HG03159 (cell line): ENCODE data around the gene ZNF385B.
A peak's percentile ranks its signal among the peaks of the same experiment; 100 is the strongest.

Experiments
- ATAC-seq: cut with Tn5 transposase; IDR thresholded peaks from one replicate; pipeline ENCODE4 v1.9.1; 2021; ENCODE audit warnings: mild to moderate bottlenecking, moderate library complexity; ENCODE audit not compliant: unreplicated experiment

Gene ZNF385B

GRCh38 chr2:179857236-179857635, 4.2 kb downstream of the ZNF385B start:
- ATAC-seq = no peak

- ATAC-seq = no peak
These were observed 5.2 kb downstream of the ZNF385B start for GRCh38 chr2:179856205-179856604.

- ATAC-seq = no peak
These were observed 5.7 kb downstream of the ZNF385B start for GRCh38 chr2:179855673-179856072.

GRCh38 chr2:179854891-179855290, 6.5 kb downstream of the ZNF385B start:
- no peak for ATAC-seq

- ATAC-seq = no peak
These were observed 8.3 kb downstream of the ZNF385B start for GRCh38 chr2:179853108-179853507.

- ATAC-seq = no peak
These were observed 11.2 kb downstream of the ZNF385B start for GRCh38 chr2:179850188-179850587.

- ATAC-seq = no peak
These were observed 11.7 kb downstream of the ZNF385B start for GRCh38 chr2:179849719-179850118.

GRCh38 chr2:179843541-179843940, 17.9 kb downstream of the ZNF385B start:
- ATAC-seq = no peak

GRCh38 chr2:179842498-179843153, 18.8 kb downstream of the ZNF385B start:
- no peak for ATAC-seq

- no peak for ATAC-seq
These were observed 20.6 kb downstream of the ZNF385B start for GRCh38 chr2:179840840-179841239.

- no peak for ATAC-seq
These were observed 24.0 kb downstream of the ZNF385B start for GRCh38 chr2:179837408-179837807.

- ATAC-seq = no peak
These were observed 31.2 kb downstream of the ZNF385B start for GRCh38 chr2:179830043-179830787.

GRCh38 chr2:179826297-179826696, 35.1 kb downstream of the ZNF385B start:
- no peak for ATAC-seq

GRCh38 chr2:179825494-179825893, 35.9 kb downstream of the ZNF385B start:
- ATAC-seq = peak; percentile 75

GRCh38 chr2:179824961-179825360, 36.5 kb downstream of the ZNF385B start:
- no peak for ATAC-seq

- ATAC-seq = no peak
These were observed 38.9 kb downstream of the ZNF385B start for GRCh38 chr2:179822540-179822939.

- ATAC-seq = no peak
These were observed 42.9 kb downstream of the ZNF385B start for GRCh38 chr2:179818546-179818945.

- no peak for ATAC-seq
These were observed 44.1 kb downstream of the ZNF385B start for GRCh38 chr2:179817181-179817841.

GRCh38 chr2:179814050-179814449, 47.4 kb downstream of the ZNF385B start:
- ATAC-seq = no peak

GRCh38 chr2:179812501-179812900, 48.9 kb downstream of the ZNF385B start:
- no peak for ATAC-seq

- no peak for ATAC-seq
These were observed 50.4 kb downstream of the ZNF385B start for GRCh38 chr2:179811042-179811441.

GRCh38 chr2:179809606-179810005, 51.8 kb downstream of the ZNF385B start:
- no peak for ATAC-seq
